ENCODE data around the gene THAP7.

THAP7 gene

GRCh38 chr22:20992456-20993303 lies 9.2 kb downstream of the THAP7 start:
- TF ChIP-seq CTCF (IDR thresholded peaks at IDR 0.05) (no peak), ZFX (IDR thresholded peaks at IDR 0.05; ENCODE audit: borderline replicate concordance) (no peak)
- H3K27ac ChIP-seq: no peak overlapping the region

- TF ChIP-seq ZFX (IDR thresholded peaks at IDR 0.05; ENCODE audit: borderline replicate concordance): no peak
- no peak for TF ChIP-seq CTCF (IDR thresholded peaks at IDR 0.05)
- H3K27ac ChIP-seq: no peak overlapping the region
Measured at GRCh38 chr22:20992056-20992442, 9.9 kb downstream of the THAP7 start.

- TF ChIP-seq ZFX (IDR thresholded peaks at IDR 0.05; ENCODE audit: borderline replicate concordance) (no peak), CTCF (IDR thresholded peaks at IDR 0.05) (no peak)
- no peak overlapping the region for H3K27ac ChIP-seq
Measured at GRCh38 chr22:20991252-20992055, 10.5 kb downstream of the THAP7 start.

GRCh38 chr22:20990184-20991180 lies 11.4 kb downstream of the THAP7 start:
- TF ChIP-seq ZFX (IDR thresholded peaks at IDR 0.05; ENCODE audit: borderline replicate concordance) (no peak), CTCF (IDR thresholded peaks at IDR 0.05) (no peak)

GRCh38 chr22:20989323-20990138 lies 12.4 kb downstream of the THAP7 start:
- no peak overlapping the region for H3K27ac ChIP-seq
- TF ChIP-seq ZFX (IDR thresholded peaks at IDR 0.05; ENCODE audit: borderline replicate concordance): no peak
- no peak for TF ChIP-seq CTCF (IDR thresholded peaks at IDR 0.05)

More at GRCh38 chr22:20990184-20991180, 11.4 kb downstream of the THAP7 start:
- H3K27ac ChIP-seq: no peak overlapping the region
